Right renal cortex interstitium (tissue), 3 donors: Measurements from ENCODE around the gene TSPAN33. TPM values are rescaled to one million over a fixed set of nuclear protein-coding genes. Genes with fewer than 3 reads are reported as not detected.
"Not testable (repeated sequence)": the region's sequence is repeated elsewhere in the genome, so short reads cannot be mapped to it uniquely, and the experiment has no call there.

ENCODE experiments used
- DNase-seq, 3 donors: peaks; one replicate each; pipeline ENCODE4 v3.0.0-alpha.2; 2013; ENCODE audit warnings: low read depth in 3 of 3, low spot score in 2 of 3
- polyA plus RNA-seq, 3 donors: library from polyadenylated mRNA; unstranded; fragments of 120-200 nt; gene quantifications; one replicate each; pipeline ENCODE4 v1.2.1, GENCODE V29; 2013; ENCODE audit not compliant: insufficient read length in 3 of 3

TSPAN33 gene
- polyA plus RNA-seq, 3 donors = 68.2 to 79.3 (median 69.6) TPM

DNA sequence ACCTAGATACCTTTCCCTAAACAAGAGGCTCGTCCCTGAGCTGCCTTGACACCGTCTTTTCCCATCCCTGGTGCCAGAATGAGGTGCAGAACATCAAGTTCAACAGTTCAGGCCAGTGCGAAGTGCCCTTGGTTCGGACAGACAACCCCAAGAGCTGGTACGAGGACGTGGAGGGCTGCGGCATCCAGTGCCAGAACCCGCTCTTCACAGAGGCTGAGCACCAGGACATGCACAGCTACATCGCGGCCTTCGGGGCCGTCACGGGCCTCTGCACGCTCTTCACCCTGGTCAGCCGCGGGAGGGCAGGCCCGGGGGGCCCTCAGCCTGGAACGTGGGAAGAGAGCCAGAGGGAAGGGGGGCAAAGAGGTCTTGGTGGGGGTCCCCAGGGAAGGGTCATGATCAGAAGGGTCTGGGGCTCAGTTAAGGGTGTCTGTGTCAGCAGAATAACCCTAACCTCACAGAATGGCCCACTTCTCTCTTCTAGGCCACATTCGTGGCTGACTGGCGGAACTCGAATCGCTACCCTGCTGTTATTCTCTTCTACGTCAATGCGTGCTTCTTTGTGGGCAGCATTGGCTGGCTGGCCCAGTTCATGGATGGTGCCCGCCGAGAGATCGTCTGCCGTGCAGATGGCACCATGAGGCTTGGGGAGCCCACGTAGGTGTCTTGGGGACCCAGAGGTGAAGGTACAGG, 60.8 kb downstream of the TSPAN33 start:
- DNase-seq = no peak

DNA sequence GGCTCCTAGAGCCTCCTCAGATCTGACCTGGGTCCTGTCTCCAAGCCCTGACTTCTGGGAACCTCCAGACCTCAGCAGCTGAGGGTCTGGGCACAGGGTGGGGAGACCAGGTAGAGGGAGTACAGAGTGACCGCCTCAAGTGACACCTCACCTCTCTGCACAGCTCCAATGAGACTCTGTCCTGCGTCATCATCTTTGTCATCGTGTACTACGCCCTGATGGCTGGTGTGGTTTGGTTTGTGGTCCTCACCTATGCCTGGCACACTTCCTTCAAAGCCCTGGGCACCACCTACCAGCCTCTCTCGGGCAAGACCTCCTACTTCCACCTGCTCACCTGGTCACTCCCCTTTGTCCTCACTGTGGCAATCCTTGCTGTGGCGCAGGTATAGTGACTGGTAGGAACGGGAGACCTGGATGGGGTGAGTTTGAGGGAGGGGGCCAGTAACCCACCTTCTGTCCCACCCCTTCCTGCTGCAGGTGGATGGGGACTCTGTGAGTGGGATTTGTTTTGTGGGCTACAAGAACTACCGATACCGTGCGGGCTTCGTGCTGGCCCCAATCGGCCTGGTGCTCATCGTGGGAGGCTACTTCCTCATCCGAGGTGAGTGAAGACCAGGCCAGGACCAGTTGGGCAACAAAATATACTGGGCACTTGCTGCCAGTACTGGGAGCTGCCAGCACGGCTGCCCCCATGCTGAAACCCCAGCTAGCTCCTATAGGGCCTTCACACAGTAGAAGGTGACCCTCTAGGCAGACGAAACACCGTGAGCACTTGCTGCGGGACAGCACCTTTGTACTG, 61.7 kb downstream of the TSPAN33 start:
- no peak for DNase-seq

DNA sequence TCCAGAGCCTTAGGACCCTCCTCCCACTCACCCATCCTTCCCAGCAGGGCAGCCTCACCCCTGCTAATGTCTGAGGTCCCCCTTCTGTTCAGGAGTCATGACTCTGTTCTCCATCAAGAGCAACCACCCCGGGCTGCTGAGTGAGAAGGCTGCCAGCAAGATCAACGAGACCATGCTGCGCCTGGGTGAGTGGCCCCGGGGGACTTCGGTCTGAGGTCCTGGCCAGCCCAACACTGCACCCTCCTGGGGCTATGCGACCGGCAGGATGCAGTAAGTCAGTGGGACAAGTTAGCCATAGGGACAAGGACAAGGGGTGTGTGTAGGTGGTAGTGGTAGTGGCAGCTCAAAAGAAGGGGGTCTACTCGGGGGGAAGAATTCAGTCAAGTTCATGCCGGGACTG, 64.2 kb downstream of the TSPAN33 start:
- DNase-seq = no peak

DNA sequence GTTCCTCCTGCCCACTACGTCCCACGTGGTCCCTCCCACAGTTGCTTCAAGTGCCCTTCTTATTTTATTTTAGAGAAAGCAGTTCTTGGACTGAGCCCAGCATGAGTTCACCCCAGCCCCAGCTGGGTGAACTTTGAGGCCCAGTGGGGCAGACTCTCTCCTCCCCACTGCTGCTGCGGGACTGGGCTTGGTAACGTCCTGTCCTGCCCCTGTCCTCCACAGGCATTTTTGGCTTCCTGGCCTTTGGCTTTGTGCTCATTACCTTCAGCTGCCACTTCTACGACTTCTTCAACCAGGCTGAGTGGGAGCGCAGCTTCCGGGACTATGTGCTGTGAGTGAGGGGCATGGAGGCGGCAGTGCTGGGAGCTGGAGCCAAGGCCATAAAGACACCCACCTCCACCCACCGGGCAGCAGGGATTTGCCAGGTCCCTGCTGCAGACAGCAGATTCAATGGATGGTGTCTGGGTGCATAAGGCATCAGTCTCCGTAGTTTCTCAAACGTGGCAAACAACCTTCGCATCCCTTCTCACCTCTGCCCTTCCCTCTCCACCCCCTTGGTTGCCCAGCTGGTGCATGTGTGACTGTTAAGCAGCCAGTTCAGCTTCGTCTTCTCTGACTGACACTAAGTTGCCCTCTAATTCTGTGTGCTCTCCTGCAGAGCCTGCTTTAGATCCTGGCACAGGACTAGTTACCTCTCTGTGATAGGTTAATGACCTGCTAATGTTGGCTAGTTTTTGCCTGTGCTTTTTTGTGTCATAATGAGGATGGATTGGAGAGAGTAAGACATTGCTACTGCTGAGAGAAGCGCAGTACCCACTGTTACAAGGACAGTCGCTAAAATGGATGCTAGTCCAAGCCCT, 64.8 kb downstream of the TSPAN33 start:
- DNase-seq = no peak

DNA sequence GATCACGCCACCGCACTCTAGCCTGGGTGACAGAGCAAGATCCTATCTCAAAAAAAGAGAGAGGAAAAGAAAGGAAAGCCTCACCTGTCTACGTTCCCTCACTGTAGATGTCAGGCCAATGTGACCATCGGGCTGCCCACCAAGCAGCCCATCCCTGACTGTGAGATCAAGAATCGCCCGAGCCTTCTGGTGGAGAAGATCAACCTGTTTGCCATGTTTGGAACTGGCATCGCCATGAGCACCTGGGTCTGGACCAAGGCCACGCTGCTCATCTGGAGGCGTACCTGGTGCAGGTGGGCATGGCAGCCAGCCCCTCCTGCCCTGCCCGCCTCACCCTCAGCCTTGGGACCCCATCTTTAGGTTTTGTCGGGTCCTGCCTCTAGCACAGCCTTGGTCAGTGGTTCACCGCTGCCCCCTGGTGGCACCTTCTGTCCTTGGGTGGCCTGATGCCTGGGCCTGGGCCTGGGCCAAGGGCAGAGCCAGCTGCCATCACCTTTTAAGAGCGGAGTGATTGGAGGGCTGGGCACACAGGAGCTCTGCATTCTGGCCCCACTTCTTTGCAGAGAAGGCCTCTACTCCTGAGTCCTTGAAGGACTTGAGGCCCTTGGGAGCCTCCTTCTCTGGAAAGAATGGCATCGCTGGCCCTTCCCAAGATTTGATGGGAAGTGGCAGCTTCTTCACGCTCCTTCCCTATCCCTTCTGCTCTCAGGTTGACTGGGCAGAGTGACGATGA, 65.9 kb downstream of the TSPAN33 start:
- DNase-seq = no peak

DNA sequence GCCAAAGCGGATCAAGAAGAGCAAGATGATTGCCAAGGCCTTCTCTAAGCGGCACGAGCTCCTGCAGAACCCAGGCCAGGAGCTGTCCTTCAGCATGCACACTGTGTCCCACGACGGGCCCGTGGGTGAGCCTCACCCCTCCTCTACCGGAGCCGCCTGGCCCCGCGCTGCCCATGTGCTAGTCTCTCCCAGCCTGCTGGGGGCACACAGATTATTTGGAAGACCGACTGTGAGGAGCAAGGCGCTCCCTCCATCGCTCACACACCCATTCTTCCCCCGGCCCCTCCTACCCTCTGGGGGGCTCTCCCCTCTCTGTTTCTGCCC, 66.4 kb downstream of the TSPAN33 start:
- no peak for DNase-seq

DNA sequence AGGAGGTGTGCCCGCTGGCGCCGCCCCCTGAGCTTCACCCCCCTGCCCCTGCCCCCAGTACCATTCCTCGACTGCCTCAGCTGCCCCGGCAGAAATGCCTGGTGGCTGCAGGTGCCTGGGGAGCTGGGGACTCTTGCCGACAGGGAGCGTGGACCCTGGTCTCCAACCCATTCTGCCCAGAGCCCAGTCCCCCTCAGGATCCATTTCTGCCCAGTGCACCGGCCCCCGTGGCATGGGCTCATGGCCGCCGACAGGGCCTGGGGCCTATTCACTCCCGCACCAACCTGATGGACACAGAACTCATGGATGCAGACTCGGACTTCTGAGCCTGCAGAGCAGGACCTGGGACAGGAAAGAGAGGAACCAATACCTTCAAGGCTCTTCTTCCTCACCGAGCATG, 67.6 kb downstream of the TSPAN33 start:
- DNase-seq = no peak

DNA sequence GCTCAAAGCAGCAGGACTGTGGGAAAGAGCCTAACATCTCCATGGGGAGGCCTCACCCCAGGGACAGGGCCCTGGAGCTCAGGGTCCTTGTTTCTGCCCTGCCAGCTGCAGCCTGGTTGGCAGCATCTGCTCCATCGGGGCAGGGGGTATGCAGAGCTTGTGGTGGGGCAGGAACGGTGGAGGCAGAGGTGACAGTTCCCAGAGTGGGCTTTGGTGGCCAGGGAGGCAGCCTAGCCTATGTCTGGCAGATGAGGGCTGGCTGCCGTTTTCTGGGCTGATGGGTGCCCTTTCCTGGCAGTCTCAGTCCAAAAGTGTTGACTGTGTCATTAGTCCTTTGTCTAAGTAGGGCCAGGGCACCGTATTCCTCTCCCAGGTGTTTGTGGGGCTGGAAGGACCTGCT, 68.1 kb downstream of the TSPAN33 start:
- no peak for DNase-seq

DNA sequence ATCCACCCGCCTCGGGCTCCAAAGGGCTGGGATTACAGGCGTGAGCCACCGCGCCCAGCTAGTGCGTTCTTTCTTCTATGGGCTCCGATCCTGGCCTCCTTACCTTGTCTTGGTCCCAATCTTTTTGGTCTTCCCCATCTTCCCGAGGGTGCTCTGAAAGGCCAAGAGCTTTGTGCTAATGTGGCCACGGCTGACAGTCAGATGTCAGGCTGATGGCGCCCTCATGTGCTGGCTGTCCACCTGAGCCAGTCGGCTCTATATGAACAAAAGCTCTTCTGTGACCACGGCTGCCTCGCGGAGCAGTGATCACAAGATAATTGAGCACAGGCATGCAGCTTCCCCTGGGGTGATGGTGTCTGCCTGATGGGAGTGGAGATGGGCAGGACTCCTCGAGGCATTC, 69.3 kb downstream of the TSPAN33 start:
- no peak for DNase-seq

DNA sequence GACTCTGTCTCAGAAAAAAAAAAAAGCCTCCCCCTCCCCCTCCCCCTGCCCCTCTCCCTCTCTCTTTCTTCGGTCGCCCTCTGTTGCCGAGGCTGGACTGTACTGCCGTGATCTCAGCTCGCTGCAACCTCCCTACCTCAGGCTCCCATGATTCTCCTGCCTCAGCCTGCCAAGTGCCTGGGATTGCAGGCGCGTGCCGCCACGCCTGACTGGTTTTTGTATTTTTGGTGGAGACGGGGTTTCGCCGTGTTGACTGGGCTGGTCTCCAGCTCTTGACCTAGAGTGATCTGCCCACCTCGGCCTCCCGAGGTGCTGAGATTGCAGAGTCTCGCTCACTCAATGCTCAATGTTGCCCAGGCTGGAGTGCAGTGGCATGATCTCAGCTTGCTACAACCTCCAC, 71.2 kb downstream of the TSPAN33 start:
- DNase-seq = not testable (repeated sequence)

DNA sequence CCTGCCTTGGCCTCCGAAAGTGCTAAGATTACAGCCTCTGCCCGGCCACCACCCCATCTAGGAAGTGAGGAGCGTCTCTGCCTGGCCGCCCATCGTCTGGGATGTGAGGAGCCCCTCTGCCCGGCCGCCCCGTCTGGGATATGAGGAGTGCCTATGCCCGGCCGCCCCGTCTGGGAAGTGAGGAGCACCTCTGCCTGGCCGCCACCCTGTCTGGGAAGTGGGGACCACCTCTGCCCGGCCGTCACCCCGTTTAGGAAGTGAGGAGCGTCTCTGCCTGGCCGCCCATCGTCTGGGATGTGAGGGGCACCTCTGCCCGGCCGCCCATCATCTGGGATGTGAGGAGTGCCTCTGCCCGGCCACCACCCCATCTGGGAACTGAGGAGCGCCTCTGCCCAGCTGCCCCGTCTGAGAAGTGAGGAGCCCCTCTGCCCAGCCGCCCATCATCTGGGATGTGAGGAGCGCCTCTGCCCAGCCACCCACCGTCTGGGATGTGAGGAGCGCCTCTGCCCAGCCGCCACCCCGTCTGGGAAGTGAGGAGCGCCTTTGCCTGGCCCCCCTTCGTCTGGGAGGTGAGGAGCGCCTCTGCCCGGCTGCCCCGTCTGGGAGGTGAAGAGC, 71.7 kb downstream of the TSPAN33 start:
- not testable (repeated sequence) for DNase-seq

DNA sequence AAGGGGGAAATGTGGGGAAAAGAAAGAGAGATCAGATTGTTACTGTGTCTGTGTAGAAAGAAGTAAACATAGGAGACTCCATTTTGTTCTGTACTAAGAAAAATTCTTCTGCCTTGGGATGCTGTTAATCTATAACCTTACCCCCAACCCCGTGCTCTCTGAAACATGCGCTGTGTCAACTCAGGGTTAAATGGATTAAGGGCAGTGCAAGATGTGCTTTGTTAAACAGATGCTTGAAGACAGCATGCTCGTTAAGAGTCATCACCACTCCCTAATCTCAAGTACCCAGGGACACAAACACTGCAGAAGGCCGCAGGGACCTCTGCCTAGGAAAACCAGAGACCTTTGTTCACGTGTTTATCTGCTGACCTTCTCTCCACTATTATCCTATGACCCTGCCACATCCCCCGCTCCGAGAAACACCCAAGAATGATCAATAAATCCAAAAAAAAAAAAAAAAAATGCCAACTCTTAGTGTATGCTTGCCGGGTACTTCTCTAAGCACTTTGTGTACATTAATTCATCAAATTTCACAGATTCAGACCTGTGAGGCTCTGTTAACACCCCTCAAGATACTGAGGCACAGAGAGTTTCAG, 72.4 kb downstream of the TSPAN33 start:
- DNase-seq = not testable (repeated sequence)

DNA sequence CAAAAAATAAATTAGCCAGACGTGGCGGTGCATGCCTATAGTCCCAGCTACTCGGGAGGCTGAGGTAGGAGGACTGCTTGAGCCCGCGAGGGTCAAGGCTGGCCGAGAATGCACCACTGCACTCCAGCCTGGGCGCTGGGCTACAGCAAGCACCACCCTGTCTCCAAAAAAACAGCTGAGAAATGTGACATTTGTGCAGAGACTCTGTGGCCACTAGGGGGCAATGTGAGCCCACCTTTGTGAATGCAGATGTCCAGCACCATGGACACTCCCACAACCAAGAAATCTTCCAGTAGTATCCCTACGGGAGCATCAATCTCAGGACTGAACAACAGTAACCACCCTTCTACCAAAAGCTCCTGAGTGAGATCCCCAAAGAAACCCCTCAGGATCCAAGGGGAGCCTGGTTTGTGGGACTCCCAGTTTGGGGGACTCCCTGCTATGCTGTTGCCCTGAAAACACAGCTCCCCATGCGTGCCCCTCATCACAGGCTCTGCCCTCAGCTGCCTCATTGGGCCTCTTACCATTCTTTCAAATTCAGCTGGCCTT, 74.1 kb downstream of the TSPAN33 start:
- DNase-seq = peak; percentile 61 to 76 (median 66)

DNA sequence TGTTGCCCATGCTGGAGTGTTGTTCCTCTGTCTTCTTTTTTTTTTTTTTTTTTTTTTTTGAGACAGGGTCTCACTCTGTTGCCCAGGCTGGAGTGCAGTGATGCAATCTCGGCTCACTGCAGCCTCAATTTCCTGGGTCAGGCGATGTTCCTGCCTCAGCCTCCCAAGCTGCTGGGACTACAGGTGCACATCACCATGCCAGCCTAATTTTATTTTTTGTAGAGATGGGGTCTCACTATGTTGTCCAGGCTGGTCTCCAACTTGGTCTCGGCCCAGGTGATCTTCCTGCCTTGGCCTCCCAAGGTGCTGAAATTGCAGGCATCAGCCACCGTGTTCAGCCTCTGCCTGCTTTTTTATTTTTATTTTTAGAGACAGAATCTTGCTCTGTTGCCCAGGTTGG, 74.7 kb downstream of the TSPAN33 start:
- DNase-seq = not testable (repeated sequence)

Other genes starting within 250 kb of the TSPAN33 start
- gene KCP, start 234.0 kb upstream of the TSPAN33 start, polyA plus RNA-seq = 10 to 100 TPM; 10.5 to 12.7 (median 12.1) TPM
- 1 to 10 TPM; 6.9 to 8.4 (median 7.2) TPM for gene IRF5, start 206.8 kb upstream of the TSPAN33 start, polyA plus RNA-seq
- gene TNPO3, start 89.6 kb upstream of the TSPAN33 start, polyA plus RNA-seq = 10 to 100 TPM; 46.4 to 47.7 (median 47.5) TPM
- gene SMO, start 43.9 kb downstream of the TSPAN33 start, polyA plus RNA-seq = 100 to 1,000 TPM in 2 of 3 donors, 10 to 100 TPM in 1; 96.2 to 110 (median 101) TPM
- gene AHCYL2, start 80.3 kb downstream of the TSPAN33 start, polyA plus RNA-seq = 10 to 100 TPM; 24.8 to 27.8 (median 27.6) TPM